GM21529 (cell line): ENCODE measurements around the gene SLC18B1.
"Not testable (repeated sequence)": the region's sequence is repeated elsewhere in the genome, so short reads cannot be mapped to it uniquely, and the experiment has no call there.

ENCODE experiments used
- ATAC-seq: cut with Tn5 transposase; IDR thresholded peaks from one replicate; pipeline ENCODE4 v1.9.1; 2021; ENCODE audit not compliant: unreplicated experiment

SLC18B1 gene

DNA sequence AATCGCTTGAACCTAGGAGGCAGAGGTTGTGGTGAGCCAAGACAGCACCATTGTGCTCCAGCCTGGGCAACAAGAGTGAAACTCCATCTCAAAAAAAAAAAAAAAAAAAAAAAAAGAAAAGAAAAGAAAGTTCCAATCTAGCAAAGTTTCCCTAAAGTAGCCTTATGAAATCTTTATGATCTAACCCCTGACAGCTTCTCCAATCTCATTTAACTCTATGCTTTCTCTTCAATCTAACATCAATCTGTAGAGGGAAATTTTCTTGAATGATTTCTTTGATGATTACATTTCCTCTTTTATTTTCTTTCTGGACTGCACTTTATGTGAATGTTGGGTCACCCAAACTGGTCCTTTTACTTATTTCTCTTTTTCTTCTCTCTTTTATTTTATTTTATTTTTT lies 2.2 kb upstream of the SLC18B1 start:
- ATAC-seq: no peak

DNA sequence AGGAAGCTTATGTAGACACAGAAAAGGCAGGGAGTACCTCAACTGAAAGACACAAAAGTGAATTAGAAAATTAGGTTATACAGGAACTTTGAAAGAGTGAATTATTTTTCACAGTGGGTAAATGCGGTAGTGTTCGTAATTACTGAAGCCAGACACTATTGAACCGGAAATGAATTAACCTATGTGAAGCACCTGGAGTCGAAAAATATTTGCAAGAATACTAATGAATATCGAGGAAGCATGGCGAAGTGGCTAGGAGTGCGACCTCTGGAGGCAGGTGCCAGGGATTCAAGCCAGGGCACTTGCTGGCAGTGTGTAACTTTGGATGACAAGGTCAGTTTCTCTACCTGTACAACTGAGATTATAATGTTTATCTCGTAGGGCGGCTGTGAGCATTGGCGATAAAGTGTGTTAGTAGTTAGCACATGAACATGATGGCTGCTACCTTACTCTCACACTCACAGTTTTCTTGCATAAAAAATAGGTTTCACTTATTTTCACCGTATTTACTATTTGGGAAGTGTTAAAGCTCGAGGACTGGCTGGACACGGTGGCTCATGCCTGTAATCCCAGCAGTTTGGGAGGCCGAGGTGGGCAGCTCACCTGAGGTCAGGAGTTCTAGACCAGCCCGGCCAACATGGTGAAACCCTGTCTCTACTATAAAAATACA lies 567 bp upstream of the SLC18B1 start:
- ATAC-seq: peak; percentile 86

DNA sequence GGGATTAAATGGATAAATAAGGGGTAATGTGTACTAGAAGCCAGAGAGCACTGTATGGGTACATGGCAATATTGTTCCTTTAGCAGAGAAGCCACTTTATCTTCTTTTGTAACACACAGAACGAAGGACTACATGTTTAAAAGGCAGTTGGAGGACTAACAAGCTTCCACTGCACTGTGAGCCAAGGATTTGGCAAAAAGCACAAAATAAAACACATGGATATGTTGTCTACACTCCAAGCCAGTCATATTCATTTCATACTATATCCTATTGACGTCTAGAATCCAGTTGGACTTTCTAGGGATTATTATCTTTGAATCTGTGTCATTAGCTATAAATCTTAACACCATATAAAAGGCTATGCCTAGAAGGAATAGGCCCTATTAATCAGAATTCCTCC lies 3.0 kb downstream of the SLC18B1 start:
- ATAC-seq: no peak

DNA sequence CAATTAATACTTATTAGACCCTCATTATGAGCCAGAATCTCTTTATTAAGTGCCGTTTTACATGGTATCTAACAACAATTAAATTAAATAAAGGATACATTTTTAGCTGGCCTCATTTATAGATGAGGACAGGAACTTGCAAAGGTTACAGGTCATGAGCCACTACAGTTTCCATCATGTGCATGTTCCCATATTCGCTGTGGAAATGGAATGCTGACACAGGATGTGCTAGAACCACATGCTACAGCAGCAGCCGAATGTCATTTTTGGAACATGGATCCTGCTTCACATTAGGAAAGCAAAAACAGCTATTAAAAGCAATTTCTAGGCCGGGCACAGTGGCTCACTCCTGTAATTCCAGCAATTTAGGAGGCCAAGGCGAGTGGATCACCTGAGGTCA lies 5.9 kb downstream of the SLC18B1 start:
- ATAC-seq: no peak

DNA sequence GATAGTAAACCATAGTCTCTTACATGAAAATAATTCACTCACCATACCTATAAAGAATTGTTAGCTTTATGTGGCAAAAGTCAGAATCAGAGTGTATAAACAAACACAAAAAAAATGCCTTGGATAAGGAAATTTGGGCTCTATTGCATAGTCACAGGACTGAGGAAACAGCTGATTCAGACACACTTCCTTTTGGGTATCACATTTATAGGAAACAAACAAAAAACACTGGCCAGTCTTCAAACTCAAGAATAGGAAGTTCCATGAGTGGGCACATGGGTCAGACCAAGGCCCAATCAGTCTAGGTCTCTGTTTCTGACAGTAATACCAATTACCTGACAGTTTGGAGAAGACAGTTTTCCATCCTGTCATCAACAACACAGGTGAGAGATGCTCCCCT lies 8.0 kb downstream of the SLC18B1 start:
- ATAC-seq: no peak

DNA sequence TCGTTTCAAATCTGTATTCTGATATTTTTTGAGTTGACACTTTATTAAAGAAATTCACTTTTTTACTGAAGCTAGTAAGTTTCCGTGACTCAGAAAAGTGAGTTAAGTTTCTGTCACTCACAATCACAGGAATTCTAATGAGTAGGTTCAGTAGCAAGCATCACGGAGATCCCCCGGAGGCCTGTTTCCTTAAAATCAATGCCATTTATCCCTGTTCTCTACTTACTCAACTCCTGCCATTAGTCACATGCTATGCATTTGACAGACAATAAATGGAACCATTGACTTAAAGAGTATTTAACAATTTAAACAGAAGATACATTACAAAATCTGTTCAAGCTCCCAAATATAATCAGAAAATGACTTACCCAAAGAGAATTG lies 9.1 kb downstream of the SLC18B1 start:
- ATAC-seq: no peak

DNA sequence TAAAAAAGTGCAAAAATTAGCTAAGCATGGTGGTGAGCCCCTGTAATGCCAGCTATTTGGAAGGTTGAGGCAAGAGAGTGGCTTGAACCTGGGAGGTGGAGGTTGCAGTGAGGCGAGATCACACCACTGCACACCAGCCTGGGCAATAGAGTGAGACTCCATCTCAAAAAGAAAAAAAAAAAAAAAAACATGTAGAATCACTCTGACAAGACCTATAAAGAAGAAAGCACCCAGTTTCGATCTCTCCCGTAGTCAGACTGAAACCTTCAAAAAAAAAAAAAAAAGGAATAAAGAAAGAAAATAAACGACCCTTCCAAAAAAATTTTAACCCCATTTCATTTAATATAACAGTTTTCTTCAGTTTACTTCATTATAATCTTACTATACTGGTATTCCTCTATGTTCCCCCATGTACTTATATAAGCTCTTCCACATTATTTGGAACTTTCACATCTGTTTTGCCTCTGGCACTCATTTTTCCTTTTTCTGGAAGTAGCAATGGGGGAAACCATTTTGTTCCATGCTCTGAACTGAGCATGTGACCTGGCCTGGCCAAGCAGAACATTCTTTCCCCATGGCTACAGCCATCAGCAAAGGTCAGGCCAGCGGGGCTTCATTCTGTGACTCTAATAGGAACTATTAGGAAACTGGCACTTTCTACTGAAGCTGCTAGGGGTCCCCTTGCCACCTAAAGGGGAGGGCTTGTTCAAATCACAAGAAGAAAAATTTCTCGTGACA lies 9.6 kb downstream of the SLC18B1 start:
- ATAC-seq: peak; percentile 51

DNA sequence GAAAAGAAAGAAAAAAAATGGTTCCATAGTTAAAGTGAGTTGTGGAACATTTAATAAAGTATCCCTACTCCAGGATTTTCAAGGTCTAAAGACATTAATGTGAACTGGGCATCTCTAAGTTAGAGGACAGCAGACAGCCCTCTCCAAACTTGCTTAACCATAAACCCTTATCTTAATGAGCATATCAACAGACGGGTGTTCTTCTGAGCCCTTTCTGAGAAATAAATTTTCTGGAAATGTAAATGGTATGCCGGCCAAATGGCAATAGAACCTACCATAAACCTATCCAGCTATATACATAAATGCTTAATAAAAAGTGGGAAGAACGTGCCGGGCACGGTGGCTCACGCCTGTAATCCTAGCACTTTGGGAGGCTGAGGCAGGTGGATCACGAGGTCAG lies 12.5 kb downstream of the SLC18B1 start:
- ATAC-seq: no peak

DNA sequence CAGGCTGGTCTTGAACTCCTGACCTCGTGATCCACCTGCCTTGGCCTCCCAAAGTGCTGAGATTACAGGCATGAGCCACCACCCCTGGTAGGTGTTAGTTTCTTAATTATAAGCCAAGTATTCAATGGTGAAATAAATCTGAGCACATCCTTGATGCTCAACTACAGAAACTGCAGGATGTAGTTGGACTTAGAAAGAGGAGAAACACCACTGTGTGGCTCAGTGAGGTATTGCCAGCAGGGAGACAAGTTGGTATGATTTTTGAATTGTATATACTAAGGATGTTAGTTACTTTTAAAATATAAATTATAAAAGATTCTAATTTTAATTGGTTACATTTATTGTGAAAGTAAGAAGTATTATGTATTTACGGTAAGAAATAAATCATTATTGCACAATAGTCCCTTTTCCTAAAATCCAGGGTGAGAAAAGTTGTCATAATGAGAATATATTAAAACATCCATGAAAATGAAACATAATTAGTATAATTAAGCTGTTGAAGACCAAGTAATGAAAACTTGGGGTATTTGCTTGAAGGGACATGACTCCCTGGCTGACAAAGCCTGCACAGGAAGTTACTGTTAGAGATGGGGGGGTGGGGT lies 17.6 kb downstream of the SLC18B1 start:
- peak; percentile 59 for ATAC-seq

DNA sequence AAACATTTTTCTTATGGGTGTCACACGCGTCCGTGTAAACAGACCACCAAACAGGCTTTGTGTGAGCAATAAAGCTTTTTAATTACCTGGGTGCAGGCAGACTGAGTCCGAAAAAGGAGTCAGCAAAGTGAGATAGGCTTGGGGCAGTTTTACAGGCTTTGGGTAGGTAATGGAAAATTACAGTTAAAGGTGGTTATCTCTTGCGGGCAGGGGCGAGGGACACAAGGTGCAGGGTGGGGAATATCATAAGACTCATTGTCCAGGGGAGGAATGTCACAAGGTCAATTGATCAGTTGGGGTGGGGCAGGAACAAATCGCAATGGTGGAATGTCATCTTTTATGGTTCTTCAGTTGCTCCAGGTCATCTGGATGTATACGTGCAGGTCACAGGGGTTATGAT lies 20.6 kb downstream of the SLC18B1 start:
- not testable (repeated sequence) for ATAC-seq

DNA sequence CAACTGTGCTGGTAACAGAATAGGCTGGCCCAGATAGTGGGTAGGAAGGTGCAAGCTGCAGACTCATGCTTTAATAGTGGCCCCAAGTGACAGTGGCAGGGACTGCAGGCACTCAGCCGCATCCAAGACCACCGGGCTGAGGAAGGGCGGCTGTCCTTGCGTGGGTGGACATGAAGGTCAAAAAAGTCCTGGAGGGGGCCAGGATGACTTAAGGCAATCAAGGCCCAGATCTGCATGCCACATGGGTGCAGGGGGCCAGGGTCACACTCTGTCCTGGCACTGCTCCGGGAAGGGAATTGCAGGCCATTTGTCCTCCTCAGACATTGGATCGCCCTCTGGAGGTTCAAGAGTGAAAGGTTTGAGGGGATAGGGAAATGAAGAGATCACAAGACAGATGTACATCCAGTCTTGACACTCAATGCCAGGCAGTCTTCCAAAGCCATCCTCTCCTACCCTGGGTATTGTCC lies 30.4 kb downstream of the SLC18B1 start:
- ATAC-seq: peak; percentile 79

DNA sequence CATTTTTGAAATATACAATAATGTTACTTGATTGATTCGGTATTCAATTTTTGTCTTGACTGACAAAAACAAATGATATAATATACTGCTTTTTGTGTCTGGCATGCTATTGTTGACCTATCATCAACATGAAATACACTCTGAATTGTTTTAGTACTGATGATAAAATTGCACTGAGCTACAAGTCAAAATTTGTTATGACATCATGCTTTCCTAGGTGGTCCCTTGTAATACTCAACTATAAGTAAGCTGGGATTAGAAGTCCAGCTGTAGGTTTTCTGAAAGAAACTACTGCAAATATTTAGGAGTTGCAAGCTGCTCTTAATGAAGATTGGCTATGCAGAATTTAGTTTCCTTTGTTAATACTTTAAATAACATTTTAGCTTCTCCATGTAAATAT lies 32.9 kb downstream of the SLC18B1 start:
- no peak for ATAC-seq

DNA sequence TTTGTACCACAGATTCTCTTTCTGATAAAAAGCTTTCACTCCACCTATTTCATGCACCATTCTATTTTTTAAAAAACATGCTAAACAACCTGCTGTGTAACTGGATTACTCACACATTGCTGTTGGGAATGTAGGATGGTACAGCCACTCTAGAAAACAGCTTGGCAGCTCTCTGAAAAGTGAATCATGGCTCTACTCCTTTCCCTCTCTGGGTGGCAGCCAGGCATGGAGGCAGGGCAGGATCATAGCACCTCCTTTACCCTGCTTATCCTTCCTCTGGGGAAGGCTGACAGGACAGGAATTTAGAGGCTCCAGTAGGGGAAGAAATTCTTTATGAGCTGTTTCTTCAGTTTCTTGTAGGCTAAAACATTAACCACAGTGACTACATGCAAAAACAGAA lies 34.1 kb downstream of the SLC18B1 start:
- no peak for ATAC-seq

DNA sequence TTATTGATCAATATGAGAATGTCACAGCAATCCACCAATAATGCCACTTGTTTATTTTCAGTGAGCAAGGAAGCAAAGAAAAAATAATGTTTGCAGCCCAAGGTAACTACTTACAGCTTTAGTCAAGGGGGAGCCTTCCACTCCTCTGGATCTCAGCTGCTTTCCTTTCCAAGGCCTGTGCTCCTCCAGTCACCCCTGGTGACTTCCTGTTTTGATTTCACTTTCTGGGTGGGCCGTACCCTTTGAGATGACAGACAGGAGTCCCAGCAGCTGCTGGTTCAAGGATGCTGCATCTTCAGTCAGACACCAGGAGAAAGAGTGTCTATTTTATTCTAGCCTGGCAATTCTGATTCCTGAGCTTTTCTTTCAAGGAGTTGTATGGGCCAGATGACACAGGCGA lies 35.2 kb downstream of the SLC18B1 start:
- peak; percentile 93 for ATAC-seq

DNA sequence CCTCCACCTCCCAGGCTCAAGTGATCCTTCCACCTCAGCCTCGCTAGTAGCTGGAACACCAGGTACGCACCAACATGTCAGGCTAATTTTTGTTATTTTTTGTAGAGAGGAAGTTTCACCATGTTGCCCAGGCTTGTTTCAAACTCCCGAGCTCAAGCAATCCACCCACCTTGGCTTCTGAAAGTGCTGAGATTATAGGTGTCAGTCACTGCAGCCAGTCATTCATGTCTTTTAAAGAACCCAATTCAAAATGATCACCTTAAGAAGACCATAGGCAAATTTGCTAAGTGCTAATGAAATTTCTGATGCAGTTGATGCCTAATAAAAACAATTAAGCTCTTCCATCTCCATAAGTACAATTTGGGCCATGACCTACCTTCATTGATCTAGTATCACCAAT lies 38.2 kb downstream of the SLC18B1 start:
- no peak for ATAC-seq

DNA sequence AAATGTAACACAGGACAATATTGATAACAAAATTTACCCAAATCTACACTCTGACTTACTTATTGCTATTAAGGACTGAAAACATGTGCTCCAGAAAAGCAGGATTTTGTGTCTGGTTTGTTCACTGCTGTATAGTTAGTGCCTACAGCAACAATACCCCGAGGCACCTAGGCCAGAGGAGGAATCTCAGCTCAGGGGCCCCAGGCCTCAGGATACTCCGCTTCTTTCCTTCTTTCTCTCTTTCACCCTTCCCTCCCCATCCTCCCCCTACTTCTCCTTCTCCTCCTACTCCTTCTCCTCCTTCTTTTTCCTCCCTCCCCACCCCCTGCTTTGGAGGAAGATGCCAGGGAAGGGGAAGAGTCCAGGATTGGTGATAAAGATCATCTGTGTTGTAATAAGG lies 39.7 kb downstream of the SLC18B1 start:
- ATAC-seq: no peak

DNA sequence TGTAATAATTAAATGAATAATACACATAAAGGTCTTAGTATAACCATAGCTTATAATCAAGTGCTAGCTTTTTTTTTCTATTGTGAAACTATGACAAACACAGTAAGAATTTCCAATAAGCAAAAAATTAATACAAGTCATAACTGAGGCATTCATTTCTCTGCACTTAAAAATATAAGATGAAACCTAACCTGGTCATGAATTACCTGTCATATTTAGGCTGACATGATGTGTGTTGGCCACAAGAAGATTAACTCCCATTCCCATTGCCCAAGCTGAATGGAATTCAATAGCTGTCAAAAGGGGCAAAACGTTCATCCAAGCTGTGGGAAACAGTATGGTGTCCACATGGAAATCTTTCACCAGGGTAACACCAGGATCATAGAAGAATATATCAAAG lies 46.2 kb downstream of the SLC18B1 start:
- no peak for ATAC-seq

DNA sequence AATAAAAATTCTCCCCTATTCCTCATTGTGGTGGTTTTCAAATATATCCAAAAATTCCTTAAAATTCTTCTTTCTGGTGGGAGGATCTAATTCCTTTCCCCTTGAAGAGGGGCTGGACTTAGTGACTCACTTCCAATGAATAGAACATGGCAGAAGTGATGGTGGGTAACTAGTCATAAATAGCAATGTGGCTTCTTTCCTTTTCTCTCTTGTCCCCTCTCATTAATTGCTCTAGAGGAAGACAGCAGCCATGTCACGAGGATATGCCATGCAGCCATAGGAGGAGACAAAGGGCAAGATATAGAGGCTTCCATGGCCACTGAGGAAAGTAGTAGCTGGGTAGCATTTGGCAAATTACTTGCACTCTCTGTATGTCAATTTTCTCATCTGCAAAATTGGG lies 46.6 kb downstream of the SLC18B1 start:
- ATAC-seq: no peak

DNA sequence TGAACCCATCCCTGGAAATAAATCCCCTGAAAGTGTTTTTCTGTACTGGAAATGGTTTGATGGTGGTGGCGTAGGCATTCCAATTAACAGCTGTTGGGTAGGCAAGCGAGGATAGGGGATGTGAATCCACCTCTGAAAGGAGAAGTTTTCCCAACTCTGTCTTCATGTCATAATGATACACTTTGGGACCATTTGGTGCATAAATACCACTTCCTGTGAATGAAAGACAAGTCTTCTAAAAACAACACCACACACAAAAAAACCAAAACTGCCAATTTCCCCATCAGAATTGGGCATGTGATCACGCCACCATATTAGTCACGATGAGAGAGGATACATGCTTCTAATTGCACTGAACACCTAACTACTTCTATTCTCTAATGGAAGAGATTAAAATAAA lies 47.1 kb downstream of the SLC18B1 start:
- peak; percentile 40 for ATAC-seq

DNA sequence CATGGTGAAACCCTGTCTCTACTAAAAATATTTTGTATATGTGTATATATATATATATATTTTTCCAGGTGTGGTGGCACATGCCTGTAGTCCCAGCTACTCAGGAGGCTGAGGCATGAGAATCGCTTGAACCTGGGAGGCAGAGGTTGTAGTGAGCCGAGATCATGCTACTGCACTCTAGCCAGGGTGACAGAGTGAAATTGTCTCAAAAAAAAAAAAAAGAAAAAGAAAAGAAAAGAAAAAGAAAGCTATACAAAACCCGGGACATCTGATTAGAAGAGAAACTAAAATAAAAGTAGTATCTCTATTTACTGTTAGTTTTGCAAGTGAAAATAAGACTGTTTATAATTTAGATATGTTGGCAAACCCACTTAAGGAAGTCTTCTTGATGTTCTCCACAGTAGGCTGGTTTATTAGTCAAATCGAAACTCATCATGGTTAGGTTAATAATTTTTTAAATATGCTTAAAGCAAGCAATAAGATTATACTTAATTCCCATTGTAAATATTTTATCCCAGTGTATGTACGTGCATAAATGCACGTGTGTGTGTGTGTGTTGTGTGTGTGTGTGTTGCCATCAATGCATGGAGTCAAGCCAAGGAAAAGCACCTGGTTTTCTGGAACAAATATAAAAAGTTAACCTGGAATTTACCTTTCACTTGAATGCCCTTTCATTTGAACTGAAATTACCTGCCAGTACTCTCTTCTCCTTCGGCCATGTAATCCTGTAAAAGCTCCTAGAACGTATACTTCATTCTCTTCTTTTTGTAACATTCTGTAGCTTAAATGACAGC lies 47.8 kb downstream of the SLC18B1 start:
- ATAC-seq: peak; percentile 85

DNA sequence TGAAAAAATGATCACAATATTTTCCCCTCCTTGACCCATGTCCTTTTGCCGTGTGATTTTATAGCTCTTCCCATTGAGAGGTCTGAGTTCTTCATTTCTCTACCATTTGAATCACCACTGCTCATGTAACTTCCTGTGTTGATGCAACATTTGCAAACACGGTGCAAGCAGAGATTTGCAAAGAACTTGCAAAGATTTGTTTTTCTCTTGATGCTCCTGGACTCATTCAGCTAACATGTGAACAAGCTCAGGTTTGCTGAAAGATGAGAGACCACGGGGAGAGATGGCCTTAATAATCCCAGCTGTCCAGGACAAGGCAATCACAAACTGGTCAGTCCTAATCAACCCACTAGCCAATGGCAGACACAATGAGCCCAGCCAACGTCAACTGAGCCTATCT lies 49.3 kb downstream of the SLC18B1 start:
- ATAC-seq: no peak

DNA sequence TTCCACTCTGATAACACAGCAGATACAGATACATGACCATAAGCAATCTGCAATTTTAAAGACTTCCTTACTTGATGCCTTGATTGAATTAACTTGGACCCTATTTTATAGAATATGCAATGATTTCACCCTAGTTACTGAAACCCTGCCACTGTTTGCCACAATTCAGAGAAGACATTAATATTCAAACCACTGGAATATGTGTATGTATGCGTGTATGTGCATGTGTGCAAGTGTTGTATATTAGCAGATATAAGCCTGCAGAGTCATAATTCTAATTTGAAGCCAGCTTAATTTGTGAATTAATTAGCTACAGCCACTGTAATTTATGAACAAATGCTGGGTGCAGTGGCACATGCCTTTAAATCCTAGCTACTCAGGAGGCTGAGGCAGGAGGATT lies 50.0 kb downstream of the SLC18B1 start:
- ATAC-seq: no peak
